ENCODE results near the gene DUSP15.

- TF ChIP-seq CTCF (IDR thresholded peaks at IDR 0.05; ENCODE audit: low read depth, low read length) (no peak), EZH2phosphoT487 (IDR thresholded peaks at IDR 0.05; ENCODE audit: low read depth) (no peak)
Measured at GRCh38 chr20:31827059-31827458, 43.3 kb downstream of the DUSP15 start.
